ENCODE measurements around the gene NOTCH4.

The NOTCH4 gene

DNA sequence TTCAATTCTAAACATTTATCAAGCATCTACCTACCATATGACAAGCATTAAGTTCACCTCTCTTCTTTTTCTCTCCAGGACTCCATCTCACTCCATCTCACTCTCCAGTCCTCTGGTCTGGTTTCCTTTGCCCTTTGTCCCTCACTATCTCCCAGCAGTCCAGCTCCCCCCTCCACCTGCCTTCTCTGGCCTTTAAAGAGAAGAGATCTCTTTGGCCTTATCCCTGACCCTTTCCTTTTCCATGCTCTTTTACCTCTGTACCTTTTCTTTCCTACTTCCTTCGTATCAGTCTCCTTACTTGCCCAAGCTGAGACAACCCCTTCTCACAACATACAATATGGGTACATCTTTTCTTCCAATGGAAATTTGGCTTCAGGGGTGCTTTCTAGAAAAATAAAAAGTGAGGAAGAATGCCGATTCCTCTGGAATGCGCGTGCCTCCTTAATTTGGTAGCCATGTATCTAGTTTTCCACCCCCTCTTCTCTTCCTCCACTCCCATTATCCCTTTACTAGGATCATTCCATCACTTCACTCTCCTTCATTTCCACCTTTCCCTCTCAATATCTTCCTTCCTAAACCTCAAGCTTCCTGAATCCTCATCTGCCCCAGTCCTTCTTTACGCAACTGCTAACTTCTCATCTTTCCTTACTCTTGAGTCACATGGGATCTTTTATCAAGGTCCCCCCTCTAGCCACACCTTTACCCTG, 47.2 kb downstream of the NOTCH4 start:
- no peak for TF ChIP-seq CTCF (IDR thresholded peaks at IDR 0.05)

GRCh38 chr6:32175711-32176475, 48.0 kb downstream of the NOTCH4 start, which contains the start of gene AGPAT1:
AGPAT1 (minus strand) TSS chr6:32176084; CDS start chr6:32171496, 4,588 bp downstream.
- no peak for TF ChIP-seq CTCF (IDR thresholded peaks at IDR 0.05)

GRCh38 chr6:32175322-32175710, 48.6 kb downstream of the NOTCH4 start:
- TF ChIP-seq CTCF (IDR thresholded peaks at IDR 0.05): no peak

DNA sequence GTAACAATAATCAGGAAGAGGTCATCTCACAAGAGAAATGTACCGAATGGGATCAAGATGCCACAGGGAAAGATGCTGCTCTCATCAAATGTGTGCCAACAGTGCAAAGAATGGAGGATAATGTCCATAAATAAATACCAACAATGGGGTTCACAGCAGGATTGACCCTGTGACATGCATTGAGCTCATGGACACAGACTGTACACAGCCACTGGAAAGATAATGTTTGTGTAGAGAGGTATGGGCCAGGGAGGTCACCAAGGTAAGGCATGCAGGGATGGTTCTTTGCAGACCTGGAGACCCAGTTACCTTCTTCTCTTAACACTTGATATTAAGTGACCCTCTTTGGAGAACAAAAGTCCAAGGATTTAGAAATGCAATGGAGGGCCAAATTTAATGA, 49.5 kb downstream of the NOTCH4 start:
- no peak for TF ChIP-seq CTCF (IDR thresholded peaks at IDR 0.05)

DNA sequence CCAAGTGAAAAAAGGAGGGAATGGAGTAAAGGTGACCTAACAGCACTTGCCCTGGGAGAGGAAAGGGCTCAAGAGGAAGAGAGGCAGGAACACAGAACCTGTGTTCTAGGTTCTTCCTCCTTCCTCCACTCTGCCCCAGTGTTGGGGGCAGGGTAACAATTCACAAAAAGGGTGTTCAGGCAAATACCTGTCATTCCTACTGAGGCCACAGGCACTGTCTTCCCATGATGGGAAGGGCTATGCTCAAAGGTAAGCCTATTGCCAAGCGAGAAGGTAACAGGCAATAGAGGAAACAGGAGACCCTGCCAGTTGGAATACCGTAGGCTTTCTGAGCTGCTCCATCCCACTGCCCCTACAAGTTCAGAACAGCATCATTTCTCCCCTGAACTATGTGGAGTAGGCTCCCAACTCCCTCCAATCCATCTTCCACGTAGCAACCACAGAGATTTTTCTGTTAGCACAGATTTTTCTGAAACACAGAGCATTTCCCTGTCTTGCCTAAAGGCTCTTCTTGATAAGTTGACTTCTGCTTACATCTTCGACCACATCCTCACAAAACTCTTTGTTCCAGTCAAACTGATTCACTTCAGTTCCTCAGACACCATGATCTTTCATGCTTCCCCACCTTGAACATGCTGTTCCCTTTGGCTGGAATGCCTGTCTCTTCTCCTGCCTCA, 50.7 kb downstream of the NOTCH4 start:
- no peak for TF ChIP-seq CTCF (IDR thresholded peaks at IDR 0.05)

- no peak for TF ChIP-seq CTCF (IDR thresholded peaks at IDR 0.05)
Observed at GRCh38 chr6:32171234-32171633, 52.6 kb downstream of the NOTCH4 start.

- TF ChIP-seq CTCF (IDR thresholded peaks at IDR 0.05): no peak
Observed at GRCh38 chr6:32170294-32170693, 53.6 kb downstream of the NOTCH4 start.

Measured in LNCAP (cell line).